Measurements from ENCODE around the gene SHMT2.

Gene SHMT2

DNA sequence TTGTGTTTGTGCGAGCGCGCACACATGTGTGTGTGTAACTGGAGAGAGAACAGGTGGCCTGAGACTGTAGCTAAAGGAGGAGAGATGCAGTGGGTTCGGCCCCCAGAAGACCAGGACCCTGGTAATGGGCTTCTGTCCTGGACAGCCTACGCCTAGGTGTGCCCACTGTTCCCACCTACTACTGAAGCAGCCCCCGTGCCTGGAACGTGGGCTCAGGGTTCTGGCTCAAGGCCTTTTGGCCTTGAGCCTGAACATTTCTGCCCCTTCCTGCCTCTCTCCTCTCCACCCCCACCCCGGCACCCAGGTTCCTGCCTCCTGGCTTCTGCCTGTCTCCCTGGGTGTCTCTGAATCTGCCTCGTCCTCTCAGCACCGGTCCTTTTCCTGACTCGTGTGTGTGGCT is 14.4 kb upstream of the SHMT2 start:
- DNase-seq (ENCODE audit: low read depth) = no peak

DNA sequence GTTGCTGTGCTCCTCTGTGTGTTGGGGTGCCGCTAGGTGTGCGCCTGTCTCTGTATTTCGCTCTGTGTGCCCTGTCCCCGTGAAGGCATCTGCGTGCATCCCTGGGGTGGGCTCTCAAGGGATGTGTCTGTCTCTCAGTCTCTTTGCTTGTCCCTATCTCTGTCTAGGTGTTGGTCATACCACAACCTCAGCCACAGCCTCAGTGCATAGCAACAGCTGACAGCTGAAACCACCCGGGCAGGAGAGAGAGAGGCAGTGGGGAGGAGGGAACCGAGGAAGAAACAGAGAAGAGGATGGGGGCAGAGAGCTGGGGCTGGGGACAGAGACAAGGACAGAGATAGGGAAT is 13.9 kb upstream of the SHMT2 start:
- no peak for DNase-seq (ENCODE audit: low read depth)

DNA sequence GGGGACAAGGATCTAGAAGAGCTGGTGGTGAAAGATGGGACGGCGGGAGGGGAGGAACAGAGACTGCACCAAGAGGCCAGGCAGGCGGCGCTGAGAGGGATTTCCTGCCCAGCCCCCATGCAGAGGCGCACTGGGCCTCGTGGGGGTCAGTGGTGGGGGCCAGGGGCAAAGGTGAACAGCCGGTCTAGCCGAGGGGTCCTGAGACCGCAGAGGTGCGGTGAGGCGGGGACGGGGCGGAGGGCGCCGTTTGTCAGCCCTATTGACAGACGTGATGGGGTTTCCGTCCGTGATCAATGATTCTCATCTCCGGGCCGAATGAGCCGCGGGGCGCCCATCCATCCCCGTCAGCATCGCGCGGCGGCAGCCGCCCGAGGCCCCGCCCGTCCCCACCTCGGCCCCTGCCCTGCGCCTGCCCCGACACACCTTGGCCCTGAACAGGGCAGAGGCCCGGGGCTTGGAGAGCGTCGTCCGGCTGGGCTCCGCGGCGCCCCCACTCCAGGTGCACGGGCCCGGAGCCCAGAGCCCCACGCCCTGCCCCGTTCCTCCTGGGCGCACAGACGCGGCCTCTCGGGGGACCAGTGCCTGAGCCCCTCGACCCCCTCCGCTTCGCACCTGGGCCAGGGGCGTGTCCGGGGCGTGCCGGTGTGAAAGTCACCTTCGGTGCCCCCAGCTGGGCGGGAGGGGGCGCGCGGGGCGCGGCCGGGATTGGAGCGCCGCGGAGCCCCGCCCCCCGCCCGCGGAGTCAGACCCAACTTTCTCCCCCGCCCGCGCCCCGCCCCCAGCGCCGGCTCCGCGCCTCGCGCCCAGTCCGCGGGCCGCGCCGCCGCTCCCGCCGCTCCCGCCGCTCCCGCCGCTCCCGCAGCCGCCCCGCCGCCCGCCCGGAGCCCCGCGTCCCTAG is 13.2 kb upstream of the SHMT2 start, which contains the start of gene NXPH4:
TSS of gene NXPH4 (plus strand) at position 781 of the 898 bp plus-strand sequence. CDS start 176 bp downstream, outside the sequence.
- DNase-seq (ENCODE audit: low read depth) = no peak

DNA sequence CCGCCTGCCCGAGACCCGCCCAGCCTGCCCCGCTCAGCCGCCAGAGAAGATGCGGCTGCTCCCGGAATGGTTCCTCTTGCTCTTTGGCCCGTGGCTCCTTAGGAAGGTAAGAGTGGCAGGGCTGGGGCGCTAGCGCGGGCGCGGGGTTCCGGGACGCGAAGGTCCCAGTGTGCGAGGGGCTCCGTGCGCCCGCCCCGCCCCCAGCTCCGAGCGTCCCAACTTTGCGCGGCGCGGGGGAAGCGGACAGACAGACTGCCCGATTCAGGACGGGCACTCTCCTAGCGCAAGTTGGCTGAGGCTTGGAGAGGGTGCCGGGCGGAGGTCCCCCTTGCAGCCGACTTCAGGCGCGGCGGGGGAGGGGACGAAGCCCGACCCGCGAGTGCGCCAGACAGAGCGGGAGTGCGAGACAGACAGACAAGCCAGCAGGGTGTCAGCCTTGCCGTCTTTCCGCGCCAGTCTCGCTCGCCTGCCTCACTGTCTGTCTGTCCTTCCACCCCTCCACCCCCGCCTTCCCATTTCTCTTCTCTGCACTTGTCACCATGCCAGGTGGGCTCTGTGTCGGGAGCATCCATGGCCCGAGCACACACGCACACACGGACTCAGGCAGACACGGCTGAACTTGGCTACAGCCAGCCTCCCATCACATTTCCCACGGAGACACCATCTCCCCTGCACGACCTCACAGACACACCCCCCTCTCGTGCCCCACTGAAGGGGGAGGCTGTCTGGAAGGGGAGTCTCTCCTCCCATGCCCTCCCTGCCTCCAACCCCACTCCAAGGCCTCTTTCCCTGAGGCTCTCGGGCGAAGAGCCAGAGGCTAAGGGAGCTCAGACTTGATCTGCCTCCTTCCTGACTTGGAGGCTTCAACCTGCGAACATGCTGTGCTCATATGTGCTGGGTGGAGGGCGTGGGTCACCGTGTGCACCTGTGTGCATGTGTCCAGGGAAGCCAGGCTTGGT is 12.3 kb upstream of the SHMT2 start:
- no peak for DNase-seq (ENCODE audit: low read depth)

DNA sequence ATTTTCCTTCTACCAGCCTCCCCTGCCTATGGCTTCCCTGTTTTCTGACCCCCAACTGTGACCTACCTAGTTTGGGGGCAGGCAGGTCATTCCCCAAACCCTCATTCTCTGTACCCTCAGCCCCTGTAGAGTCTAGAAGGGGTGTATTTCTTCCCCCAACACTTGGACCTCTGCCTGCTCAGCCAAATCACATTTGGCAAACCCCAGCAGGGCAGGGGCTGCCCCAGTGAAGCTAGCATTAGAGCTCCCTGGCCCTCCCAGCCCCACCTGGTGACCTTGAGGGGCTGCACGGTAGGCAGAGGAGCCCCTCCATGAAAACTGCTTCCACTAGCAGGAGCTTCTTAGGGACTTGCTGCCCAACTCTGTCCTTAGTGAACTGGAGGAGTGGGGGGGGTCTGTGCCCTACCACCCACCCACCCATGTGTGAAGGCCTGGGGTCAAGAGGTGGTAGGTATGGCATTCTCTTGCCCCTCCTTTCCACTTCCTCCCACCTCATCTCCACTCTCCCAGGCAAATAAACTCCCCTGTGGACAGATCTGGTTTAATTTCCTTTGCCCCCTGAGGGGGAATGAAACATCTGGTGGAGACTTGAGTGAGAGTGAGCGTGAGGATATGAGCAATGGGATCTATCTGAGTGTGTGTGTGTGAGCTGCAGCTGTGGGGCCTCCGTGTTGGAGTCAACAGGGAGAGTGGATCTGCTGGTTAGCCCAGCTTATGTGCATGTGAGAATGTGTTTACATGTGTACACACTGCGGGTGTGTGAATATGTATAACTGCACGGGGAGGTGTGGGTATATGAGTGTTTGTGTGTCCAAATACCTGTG is 11.3 kb upstream of the SHMT2 start:
- DNase-seq (ENCODE audit: low read depth) = no peak

DNA sequence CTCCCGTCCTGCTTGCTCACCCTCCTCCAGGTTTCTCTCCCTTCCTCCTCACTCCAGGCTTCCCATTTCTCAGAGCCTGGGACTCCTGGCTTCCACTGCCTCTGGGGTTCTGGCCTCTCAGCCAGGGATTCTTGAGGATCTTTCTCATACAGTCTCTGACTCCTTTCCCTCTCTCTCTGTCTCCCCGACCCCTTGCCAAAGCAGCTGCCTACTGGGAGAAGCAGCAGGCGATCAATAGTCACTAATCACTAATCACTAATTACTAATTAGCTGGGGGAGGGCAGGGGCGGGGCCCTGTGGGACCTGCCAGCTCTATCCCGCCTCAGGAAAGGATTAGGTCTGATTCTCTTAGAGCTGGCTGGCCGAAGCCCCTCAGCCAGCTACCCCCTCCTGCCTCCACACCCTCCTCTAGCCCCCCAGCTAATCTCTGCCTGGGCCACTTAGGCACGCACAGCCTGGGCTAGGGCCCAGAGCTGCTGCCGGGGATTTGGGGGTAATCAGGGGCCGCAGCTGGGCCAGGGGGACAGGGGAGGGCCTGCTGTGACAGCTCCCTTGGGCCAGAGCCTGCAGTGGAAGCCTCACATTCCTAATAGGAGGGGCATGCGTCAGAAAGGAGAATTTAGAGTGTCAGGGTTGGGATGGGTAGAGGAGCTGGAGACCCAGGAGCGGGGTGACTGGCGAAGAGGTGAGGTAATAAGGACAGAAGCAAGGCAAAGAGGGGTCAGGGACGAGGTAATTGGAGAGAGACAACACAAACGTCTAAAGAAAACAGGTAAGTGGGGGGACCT is 10.1 kb upstream of the SHMT2 start:
- DNase-seq (ENCODE audit: low read depth) = no peak

DNA sequence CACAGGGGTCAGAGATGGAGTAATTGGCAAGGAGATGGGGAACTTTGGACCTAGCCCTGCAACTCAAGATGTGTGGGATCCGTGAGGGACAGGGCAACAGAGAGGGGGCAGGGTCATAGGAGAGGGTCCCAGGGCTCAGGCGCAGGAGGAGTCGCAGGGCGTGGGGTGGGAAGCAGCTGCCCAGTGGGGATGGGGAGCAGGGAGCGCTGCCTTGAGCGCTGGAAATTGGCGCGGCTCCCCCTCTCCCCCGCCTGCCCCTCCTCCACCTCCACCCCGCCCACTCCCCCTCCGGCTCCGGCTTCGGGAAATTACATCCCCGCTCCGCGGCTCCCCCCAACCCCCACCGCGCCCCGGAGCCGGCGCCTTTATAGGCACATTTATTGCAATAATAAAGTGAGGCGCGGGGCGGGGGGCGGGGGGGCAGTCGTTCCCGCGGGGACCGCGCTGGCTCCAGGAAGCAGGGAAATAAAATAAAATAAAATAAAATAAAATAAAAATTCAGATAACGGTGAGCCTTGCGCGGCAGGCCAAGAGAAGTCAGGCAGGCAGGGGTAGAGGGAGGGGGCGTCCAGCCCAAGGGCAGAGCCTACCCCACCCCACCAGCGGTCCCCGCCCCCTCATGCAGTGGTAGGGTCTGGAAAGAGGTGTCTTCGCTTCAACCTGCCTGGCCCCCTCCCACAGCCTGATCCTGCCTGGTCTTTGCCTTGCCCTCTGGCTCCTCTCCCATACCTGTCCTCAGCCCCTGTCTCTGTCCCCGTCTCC is 9.3 kb upstream of the SHMT2 start:
- no peak for DNase-seq (ENCODE audit: low read depth)

DNA sequence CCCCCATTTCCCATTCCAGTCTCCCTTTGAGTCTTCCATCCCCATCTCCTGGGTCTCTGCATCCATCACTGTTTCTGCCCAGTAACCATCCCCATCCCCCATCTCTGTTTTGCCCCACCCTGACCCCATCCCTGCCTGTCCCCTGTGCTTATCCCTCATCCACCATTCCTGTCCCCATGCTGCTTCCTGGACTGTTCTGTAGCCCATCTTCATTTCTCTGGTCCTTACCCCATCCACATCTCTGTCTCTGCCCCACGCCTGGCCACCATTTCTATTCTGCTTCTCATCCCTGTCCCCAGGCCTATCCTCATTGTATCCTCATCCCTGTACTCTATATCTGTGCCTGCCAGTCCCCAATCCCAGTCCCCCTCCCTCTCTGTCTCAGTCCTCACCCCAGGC is 8.7 kb upstream of the SHMT2 start:
- no peak for DNase-seq (ENCODE audit: low read depth)

DNA sequence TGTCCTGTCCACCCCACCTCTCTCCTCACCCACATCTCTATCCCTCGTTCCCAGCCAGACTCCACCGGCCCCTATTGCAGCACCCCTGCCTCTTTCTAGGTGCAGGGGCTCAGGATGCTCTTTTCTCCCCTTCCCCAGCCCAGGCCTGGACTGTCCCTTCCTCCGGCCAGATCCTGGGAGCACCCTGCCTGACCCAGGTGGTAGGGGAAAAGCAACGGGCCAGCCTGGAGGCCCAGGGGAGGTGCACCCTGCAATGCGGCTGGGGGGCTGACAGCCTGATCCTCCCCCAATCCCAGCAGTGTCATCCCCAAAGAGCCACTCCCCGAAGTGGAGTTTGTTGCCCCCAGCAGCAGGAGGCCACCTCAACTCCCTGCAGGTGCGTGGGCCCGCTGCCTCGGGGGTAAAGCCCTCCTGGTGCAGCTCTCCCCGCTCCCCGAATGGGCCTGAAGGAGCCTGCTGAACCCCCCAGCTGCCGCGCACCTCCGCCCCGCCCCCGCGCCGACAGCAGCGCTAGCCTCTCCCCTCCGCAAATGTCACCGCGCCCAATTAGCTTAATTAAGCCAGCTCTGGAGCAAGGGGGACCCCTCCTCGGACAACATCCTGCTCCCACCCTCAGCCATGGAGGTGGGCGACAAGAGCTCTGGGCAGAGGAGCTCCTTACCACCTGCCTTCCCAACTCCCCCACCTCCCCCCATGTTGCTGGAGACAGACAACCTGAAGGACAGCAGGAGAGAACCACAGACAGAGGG is 8.2 kb upstream of the SHMT2 start:
- no peak for DNase-seq (ENCODE audit: low read depth)

DNA sequence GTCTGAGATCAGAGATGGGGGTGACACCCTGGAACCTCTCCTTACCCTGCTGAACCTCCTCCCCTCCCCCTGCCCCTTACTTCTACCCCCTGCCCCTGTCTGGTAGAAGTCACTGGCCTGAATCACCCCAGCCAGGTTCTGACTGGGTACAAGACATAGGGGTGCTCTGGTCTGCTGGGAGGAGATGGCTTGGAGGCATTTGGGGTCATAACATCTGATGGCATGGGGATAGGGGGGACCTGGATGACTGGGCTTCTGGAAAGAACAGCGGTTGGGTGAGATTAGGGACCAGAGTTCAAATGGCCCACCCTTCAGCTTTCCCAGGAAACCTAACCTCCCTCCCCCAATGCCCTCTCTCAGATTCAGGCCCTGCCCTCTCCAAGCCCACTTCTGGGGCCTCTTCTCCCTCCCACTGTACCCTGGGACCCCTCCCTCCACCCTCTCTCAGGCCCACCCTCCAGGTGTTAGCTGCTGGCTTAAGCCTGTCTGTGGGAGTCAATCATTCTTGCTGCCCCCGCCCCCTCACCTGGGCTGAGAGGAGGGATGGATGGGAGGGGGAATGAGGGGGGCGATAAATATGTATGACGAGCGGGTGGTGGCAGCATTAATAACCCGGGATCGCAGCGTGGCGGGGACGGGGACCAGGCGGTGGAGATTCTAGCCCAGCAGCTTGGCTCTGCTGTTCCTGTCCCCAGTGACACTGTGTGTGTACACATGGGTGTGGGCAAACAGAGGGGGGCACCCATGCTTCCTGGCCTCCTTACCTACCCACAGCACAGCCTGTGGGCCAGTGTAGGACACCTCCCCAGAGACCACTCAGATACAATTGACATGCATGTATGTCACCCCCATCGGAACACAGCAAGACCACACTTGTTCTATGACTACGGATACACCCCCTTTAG is 7.0 kb upstream of the SHMT2 start:
- no peak for DNase-seq (ENCODE audit: low read depth)

DNA sequence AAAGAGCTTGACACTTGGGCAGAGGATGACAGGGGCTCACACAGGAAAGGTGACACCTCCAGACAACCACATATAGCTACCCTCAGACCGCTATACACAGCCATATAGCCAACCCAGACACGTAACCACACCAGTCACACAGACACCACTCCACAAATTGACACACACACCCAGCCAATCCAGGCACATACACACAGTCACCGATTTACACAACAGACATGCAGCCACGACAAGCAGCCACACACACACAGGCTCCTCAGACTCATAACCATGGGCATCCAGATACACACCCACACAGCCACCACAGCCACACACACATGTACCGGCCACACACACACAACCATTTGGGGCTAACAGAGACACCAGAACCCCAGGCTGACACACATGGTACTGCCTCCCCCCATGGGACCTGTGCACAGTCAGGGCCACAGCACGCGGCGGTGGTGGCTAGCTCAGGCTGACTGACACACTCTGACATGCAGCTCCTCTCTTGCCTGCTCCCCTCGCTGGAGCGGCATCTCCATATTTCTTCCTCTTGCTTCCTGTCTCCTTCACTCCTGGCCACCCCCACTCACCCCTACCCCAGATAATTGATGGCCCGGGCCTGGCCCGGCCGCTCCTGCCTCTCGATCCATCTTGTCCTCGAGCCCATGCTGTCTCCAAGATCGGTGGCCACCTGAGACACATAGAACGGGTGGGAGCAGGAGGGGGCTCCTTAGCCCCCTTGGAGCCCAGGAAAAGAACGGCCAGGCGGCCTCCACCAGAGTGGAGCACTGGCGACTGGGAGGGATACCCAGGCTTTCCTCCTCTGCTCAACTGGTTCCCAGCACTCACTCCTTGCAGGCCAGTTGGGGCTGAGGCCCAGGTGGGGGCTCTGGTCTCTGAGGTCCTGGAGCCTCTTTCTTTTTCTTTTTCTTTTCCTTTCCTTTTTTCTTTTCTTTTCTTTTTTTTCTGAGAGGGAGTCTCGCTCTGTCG is 6.0 kb upstream of the SHMT2 start:
- no peak for DNase-seq (ENCODE audit: low read depth)

DNA sequence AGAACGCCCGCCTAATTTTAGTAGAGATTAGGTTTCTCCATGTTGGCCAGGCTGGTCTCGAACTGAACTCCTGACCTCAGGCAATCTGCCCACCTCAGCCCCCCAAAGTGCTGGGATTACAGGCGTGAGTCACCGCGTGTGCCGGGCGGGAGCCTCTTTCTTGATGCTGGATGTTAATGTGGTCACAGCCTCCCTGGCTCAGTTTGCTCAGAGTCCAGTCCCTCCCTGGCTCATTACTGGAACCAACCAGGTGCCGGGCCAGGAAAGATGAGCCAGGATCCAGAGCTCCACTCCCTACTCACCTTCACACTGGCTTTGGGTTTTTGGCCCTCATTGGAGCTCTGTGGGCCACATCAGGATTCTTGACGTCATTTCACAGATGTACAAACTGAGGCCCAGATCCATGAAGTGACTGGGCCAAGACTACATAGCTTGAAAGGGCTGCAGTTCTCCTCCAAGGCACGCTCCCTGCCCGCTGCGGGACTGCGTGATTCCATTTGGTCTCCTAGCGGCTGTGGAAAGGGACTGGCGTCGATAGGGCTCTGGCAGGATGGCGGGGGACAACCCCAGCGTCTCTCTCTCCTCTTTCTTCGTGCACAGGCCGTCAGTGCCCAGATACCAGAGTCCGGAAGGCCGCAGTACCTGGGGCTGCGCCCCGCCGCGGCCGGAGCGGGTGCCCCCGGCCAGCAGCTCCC is 5.1 kb upstream of the SHMT2 start:
- no peak for DNase-seq (ENCODE audit: low read depth)

DNA sequence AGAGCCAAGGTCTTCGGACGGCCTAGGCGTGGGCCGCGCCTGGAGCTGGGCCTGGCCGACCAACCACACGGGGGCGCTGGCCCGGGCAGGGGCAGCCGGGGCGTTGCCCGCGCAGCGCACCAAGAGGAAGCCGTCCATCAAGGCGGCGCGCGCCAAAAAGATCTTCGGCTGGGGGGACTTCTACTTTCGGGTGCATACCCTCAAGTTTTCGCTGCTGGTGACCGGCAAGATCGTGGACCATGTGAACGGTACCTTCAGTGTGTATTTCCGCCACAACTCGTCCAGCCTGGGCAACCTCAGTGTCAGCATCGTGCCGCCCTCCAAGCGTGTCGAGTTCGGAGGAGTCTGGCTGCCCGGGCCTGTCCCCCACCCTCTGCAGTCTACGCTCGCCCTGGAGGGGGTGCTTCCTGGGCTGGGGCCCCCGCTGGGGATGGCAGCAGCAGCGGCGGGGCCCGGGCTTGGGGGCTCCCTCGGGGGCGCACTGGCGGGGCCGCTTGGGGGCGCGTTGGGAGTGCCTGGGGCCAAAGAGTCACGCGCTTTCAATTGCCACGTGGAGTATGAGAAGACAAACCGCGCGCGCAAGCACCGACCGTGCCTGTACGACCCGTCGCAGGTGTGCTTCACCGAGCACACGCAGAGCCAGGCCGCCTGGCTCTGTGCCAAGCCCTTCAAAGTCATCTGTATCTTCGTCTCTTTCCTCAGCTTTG is 4.4 kb upstream of the SHMT2 start:
- no peak for DNase-seq (ENCODE audit: low read depth)

DNA sequence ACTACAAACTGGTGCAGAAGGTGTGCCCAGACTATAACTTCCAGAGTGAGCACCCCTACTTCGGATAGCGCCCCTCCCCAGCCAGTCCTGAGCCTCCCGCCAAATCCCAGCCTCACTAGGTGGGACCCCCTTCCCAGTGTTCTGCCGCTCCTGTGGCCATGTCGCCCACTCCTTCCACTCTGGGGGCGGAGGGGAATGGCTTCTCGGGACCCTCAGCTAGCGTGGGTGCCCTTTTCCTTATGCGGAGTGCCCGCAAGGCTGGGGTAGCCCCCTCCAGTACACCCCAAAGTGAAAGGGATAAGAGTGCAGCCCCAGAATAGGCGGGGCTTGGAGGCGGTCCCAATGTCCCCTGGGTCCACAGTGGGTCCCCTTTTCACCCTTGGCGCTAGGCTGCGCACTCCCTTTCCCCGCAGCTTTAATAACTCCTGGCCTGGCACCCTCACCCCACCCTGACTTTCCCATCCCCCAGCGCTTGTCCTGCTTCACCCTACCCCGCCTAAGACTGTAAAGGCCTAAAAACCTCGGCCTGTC is 3.8 kb upstream of the SHMT2 start:
- DNase-seq (ENCODE audit: low read depth) = no peak

DNA sequence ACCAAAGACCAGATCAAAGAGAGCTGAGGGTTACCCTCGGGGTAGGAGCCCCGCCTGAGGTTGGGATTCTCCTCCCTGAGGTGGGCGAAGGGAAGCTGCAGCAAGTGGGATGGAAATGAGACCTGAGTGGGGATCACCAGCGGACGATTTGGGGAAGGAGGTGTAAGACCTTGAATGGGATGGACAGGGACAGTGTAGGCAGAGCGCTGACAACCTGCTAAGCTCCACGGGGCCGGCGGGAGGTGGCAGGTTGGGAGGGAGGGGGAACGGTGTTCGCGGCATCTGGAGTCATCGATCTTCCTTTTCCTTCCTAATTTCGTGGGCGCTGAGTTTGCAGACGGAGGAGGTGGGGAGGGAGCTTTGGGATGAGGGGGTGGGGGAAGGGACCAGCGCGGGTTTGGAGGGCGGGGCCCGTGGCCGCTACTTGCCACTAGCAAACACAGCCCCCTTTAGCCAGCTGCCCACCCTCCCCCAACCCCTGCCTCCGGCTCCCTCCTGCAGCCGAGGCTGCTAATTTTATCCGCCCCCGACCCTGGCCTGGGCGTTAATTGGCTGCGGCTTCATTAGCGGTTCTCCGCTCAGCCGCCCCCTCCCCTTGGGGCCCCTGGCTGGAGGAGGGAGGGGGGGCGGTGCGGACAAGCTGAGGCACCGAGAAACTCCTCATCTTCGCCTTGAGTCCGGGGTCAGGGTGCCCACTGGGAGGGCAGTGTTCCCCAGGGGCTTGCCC is 2.8 kb upstream of the SHMT2 start:
- DNase-seq (ENCODE audit: low read depth) = no peak
